Activated T-cell treated with anti-CD3 and anti-CD28 coated beads for 48 hours (primary cell): ENCODE data around the gene PIGS.

ENCODE experiments used
- DNase-seq: peaks from one replicate; pipeline ENCODE4 v3.0.0-alpha.2; 2020; ENCODE audit warnings: low read depth

Gene PIGS

GRCh38 chr17:28506763-28507487 lies 64.4 kb downstream of the PIGS start:
- DNase-seq = no peak

GRCh38 chr17:28505986-28506665 lies 65.2 kb downstream of the PIGS start, which contains the start of gene FOXN1:
Gene FOXN1, plus strand, starts transcription at chr17:28506348. Its CDS starts 17,622 bp downstream, at chr17:28523970.
- no peak for DNase-seq

GRCh38 chr17:28503420-28503819 lies 67.9 kb downstream of the PIGS start:
- DNase-seq = no peak
